Measurements from ENCODE around the gene STAB2. TPM values are rescaled to one million over a fixed set of nuclear protein-coding genes. Genes with fewer than 3 reads are reported as not detected.

STAB2 gene
- total RNA-seq, 4 donors from 2014 or later: under 0.01 to 2.5 (median 0.43) TPM

DNA sequence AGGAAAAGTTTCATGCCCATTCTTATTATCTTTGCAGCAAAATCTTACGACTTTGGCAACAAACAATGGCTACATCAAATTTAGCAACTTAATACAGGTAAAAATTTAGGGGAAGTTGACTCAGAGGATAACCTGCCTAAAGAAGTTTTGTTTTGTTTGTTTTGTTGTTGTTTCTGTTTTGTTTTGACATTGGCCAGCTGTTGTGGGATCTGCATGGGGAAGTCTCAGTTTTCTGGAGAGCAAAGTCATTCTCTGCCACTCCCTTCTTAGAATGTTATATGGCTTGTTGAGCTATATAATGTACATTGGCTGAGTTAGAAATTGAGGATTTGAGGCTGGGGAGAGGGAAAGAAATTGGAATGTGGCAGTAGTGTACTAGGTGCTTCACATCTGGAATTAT lies 144.5 kb downstream of the STAB2 start:
- DNase-seq (ENCODE audit: low spot score): no peak
- TF ChIP-seq CTCF (IDR thresholded peaks at IDR 0.05): no peak
- no peak for ATAC-seq (ENCODE audit: low FRiP score)

- no peak for TF ChIP-seq CTCF (IDR thresholded peaks at IDR 0.05)
- ATAC-seq (ENCODE audit: low FRiP score) (no peak), DNase-seq (ENCODE audit: low spot score) (no peak)
These were observed 147.8 kb downstream of the STAB2 start for GRCh38 chr12:103734863-103735262.

- ATAC-seq (ENCODE audit: low FRiP score): no peak
- TF ChIP-seq CTCF (IDR thresholded peaks at IDR 0.05): no peak
- no peak for DNase-seq (ENCODE audit: low spot score)
These were observed 148.2 kb downstream of the STAB2 start for GRCh38 chr12:103735291-103735690.

DNA sequence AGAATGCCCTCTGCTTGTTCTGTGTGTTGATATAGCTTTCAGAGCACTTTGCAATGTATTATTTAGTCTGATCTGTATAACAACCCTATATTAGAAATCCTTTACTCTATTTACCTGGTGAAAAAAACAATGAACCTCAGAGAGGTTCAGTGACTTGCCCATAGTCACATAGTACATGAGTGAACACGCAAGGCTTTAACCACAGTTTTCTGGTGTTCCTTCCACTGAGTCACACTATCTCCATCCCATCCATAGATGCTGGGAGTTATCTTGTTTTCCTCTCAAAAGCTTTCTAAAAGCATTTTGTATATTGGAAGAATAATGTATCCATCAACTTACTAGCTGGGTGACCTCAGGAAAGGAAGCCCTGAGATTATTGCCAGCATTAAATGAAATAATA lies 149.5 kb downstream of the STAB2 start:
- no peak for DNase-seq (ENCODE audit: low spot score)
- no peak for ATAC-seq (ENCODE audit: low FRiP score)
- no peak for TF ChIP-seq CTCF (IDR thresholded peaks at IDR 0.05)

DNA sequence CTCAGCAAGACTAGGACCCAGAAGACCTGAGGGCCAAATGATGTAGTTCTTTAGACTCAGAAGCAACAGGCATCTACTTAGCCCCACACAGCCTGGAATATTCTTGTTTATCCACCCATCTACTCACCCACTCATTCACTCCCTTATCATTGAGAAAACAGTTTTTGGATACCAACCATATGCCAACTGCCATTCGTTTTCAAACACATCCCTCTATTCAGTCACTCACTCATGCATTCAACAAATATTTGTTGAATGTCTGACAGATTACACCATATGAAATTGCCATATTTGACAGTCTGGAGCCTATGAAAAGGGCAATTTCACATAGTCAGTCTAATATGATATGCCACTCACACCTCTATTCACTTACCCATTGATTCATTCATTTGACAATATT lies 150.8 kb downstream of the STAB2 start:
- TF ChIP-seq CTCF (IDR thresholded peaks at IDR 0.05): no peak
- no peak for ATAC-seq (ENCODE audit: low FRiP score)
- DNase-seq (ENCODE audit: low spot score): no peak

- ATAC-seq (ENCODE audit: low FRiP score): no peak
- DNase-seq (ENCODE audit: low spot score): no peak
- no peak for TF ChIP-seq CTCF (IDR thresholded peaks at IDR 0.05)
These were observed 155.4 kb downstream of the STAB2 start for GRCh38 chr12:103742349-103742932.

DNA sequence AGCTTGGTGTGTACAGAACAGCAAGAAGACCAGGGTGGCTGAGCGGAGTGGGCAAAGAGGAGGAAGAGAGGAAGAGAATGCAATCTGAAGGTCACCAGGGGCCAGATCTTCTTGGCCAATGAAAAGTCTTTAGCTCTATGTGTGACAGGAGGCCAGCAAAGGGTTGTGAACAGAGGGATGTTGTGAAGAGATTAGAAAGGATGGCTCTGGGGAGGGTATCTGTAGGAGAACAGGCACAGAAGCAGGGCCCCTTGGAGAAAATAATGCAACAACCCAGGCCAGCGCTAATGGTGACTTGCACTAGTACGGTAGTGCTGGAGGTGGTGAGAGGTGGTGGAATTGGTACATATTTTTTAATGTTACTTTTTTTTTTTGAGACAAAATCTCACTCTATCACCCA lies 156.7 kb downstream of the STAB2 start:
- ATAC-seq (ENCODE audit: low FRiP score) (no peak), DNase-seq (ENCODE audit: low spot score) (no peak)
- no peak for TF ChIP-seq CTCF (IDR thresholded peaks at IDR 0.05)
